ENCODE data around the gene ATG9B.

DNA sequence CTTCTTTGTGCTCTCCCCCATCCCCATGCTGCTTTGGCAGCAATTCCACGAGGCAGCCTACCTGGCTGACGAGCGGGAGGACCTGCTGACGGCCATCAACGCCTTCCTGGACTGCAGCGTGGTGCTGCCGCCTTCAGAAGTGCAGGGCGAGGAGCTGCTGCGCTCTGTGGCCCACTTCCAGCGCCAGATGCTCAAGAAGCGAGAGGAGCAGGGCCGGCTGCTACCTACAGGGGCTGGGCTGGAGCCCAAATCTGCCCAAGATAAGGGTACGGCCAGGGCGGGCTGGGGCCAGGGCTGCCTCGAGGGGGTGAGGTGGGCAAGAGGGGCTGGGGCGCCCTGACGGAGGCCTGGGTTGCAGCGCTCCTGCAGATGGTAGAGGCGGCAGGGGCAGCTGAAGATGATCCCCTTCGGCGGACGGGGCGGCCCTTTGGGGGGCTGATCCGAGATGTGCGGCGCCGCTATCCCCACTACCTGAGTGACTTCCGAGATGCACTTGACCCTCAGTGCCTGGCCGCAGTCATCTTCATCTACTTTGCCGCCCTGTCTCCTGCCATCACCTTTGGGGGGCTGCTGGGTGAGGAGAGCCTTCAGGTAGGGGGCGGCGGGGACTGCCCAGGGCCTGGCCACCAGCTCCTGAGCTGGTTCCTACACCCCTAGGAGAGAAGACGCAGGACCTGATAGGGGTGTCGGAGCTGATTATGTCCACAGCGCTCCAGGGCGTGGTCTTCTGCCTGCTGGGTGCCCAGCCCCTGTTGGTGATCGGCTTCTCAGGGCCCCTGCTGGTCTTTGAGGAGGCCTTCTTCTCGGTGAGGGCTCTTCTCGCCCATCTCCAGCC is 47.0 kb upstream of the ATG9B start:
- no peak for TF ChIP-seq CTCF (IDR thresholded peaks at IDR 0.05; ENCODE audit: insufficient read depth, low read length)
- TF ChIP-seq POLR2AphosphoS5 (IDR thresholded peaks at IDR 0.05; ENCODE audit: low read depth) = no peak

All from HL-60 (cell line).